Panc1 (cell line): Measurements from ENCODE around the gene NARS2. TPM values are rescaled to one million over a fixed set of nuclear protein-coding genes. Genes with fewer than 3 reads are reported as not detected.

Experiments
- ATAC-seq: fragments of 200-7000 bp; cut with Tn5 transposase; 2 replicates; pipeline ENCODE4 v1.9.1; 2020; ENCODE audit warnings: mild to moderate bottlenecking, moderate library complexity
- BruUV-seq: library from RNA; stranded (reverse); fragments of 400-500 nt; replicated peaks from 2 replicates; lab custom pipeline; 2021; lab: Mats Ljungman, UMichigan
- CTCF ChIA-PET: fragments of 300-600 bp; sonication (Branson Sonifier 250); formaldehyde crosslinking; loops from one replicate; lab custom pipeline; 2022; ENCODE audit warnings: antibody characterized with exemption; lab: Charles Lee
- POLR2A ChIA-PET: fragments of 300-600 bp; sonication (Branson Sonifier 250); formaldehyde crosslinking; loops from one replicate; lab custom pipeline; 2022; ENCODE audit warnings: antibody characterized with exemption; lab: Charles Lee
- DNase-seq: peaks from one replicate; pipeline ENCODE4 v3.0.0-alpha.2; 2010; ENCODE audit warnings: low read depth, low spot score
- H3K27ac ChIP-seq: 2 replicates; pipeline ENCODE4 v1.5.1; 2011; ENCODE audit warnings: mild to moderate bottlenecking, low read length, inconsistent platforms
- H3K27me3 ChIP-seq: fragments of 200-500 bp; sonication (Bioruptor generic); 2 replicates; pipeline ENCODE4 v1.6.0; 2014; ENCODE audit warnings: low read length, inconsistent platforms; ENCODE audit not compliant: control insufficient read depth, insufficient read depth
- H3K36me3 ChIP-seq: fragments of 200-500 bp; sonication (Bioruptor generic); 2 replicates; pipeline ENCODE4 v1.5.1; 2014; ENCODE audit warnings: inconsistent platforms, mild to moderate bottlenecking, low read length, moderate library complexity; ENCODE audit not compliant: control insufficient read depth, insufficient read depth
- H3K4me1 ChIP-seq: 2 replicates; pipeline ENCODE4 v1.5.1; 2011; ENCODE audit warnings: inconsistent platforms, mild to moderate bottlenecking, low read length, moderate library complexity; ENCODE audit not compliant: control insufficient read depth, insufficient read depth
- H3K4me3 ChIP-seq, 2 experiments: 2 replicates each; pipeline ENCODE4 v1.5.1; 2011 to 2012; ENCODE audit warnings: low read depth in 2 of 2, low read length in 2 of 2, mild to moderate bottlenecking in 2 of 2, inconsistent platforms in 1 of 2, moderate library complexity in 1 of 2
- H3K9me3 ChIP-seq: fragments of 200-500 bp; sonication (Bioruptor generic); 2 replicates; pipeline ENCODE4 v1.5.1; 2014; ENCODE audit warnings: low read depth, mild to moderate bottlenecking, inconsistent platforms, low read length, moderate library complexity; ENCODE audit not compliant: control insufficient read depth, insufficient read depth
- CTCF ChIP-seq: fragments of 450-650 bp; IDR thresholded peaks from 2 replicates; pipeline ENCODE4 v1.5.1; 2017; ENCODE audit warnings: mild to moderate bottlenecking
- POLR2AphosphoS5 ChIP-seq: IDR thresholded peaks from 2 replicates; pipeline ENCODE4 v1.6.1; 2012; ENCODE audit warnings: mild to moderate bottlenecking, low read depth, low read length, moderate library complexity
- REST ChIP-seq, 2 experiments: IDR thresholded peaks; 2 replicates each; pipeline ENCODE4 v1.6.1; 2011 to 2012; ENCODE audit warnings: low read depth in 2 of 2, control low read depth in 1 of 2, low read length in 1 of 2, mild to moderate bottlenecking in 1 of 2, moderate library complexity in 1 of 2; ENCODE audit not compliant: insufficient read depth in 1 of 2
- SIN3A ChIP-seq: IDR thresholded peaks from 2 replicates; pipeline ENCODE4 v1.6.1; 2012; ENCODE audit warnings: low read depth, mild to moderate bottlenecking, low read length, moderate library complexity, borderline replicate concordance; ENCODE audit not compliant: insufficient read depth
- TCF7L2 ChIP-seq: IDR thresholded peaks from 2 replicates; pipeline ENCODE4 v1.6.1; 2011; ENCODE audit warnings: mild to moderate bottlenecking, low read depth, low read length, inconsistent platforms
- in situ Hi-C: cut with HindIII; loops from 2 replicates; pipeline ENCODE4 v1.10.0; 2016; ENCODE audit warnings: low sequenced_read_pairs, low pct_unique_long_range_greater_than_20kb
- intact Hi-C: fragments of 100-400 bp; cut with micrococcal nuclease; formaldehyde crosslinking; loops from one replicate; pipeline ENCODE4 v1.10.0; 2022; ENCODE audit not compliant: unreplicated experiment
- total RNA-seq: library from RNA; stranded (reverse); gene quantifications from one replicate; pipeline ENCODE4 v1.2.1, GENCODE V29; 2021; ENCODE audit not compliant: unreplicated experiment

Gene NARS2
- total RNA-seq, 1 experiment from 2014 or later = 29.8 TPM

- POLR2A ChIA-PET = interaction anchor here (0.6 kb wide), 1 partner anchor 16 kb away, joined by 6 read pairs; no protein-coding TSS in a partner anchor
- no peak for DNase-seq
- no TSS peak for BruUV-seq
- TF ChIP-seq POLR2AphosphoS5 (no peak), CTCF (no peak), SIN3A (no peak), TCF7L2 (no peak), REST (IDR thresholded peaks at IDR 0.05; ENCODE audit: insufficient read depth in 1 of 2, low read depth in 2 of 2, low read length in 1 of 2) (no peak)
- Histone ChIP-seq H3K4me1 (no peaks in the 10 kb centered on the region), H3K27ac (no peak overlapping the region), H3K36me3 (no peaks in the 10 kb centered on the region), H3K4me3 (no peak overlapping the region), H3K9me3 (no peaks in the 10 kb centered on the region), H3K27me3 (no peaks in the 10 kb centered on the region)
- ATAC-seq = no peak
- in situ Hi-C loops (no loop called here), intact Hi-C loops (no loop called here)
- CTCF ChIA-PET = no interaction called here
These were observed 114.9 kb downstream of the NARS2 start for GRCh38 chr11:78459738-78460137.

GRCh38 chr11:78457448-78457847, 117.2 kb downstream of the NARS2 start:
- in situ Hi-C loops = no loop called here
- TF ChIP-seq TCF7L2 (no peak), SIN3A (no peak), POLR2AphosphoS5 (no peak), REST (IDR thresholded peaks at IDR 0.05; ENCODE audit: insufficient read depth in 1 of 2, low read depth in 2 of 2, low read length in 1 of 2) (no peak), CTCF (no peak)
- intact Hi-C loops = no loop called here
- DNase-seq (no peak), ATAC-seq (no peak)
- Histone ChIP-seq H3K27ac (no peak overlapping the region), H3K9me3 (no peaks in the 10 kb centered on the region), H3K4me1 (no peaks in the 10 kb centered on the region), H3K4me3 (no peak overlapping the region), H3K27me3 (no peaks in the 10 kb centered on the region), H3K36me3 (no peaks in the 10 kb centered on the region)
- POLR2A ChIA-PET = no interaction called here
- no TSS peak for BruUV-seq
- CTCF ChIA-PET = no interaction called here
